K562 (cell line): ENCODE results near the gene NT5C. TPM values are rescaled to one million over a fixed set of nuclear protein-coding genes. Genes with fewer than 3 reads are reported as not detected.

Experiments
- CBFA2T2 ChIP-seq: fragments of 450-650 bp; conservative IDR thresholded peaks from 2 replicates; pipeline ENCODE4 v1.6.1; 2017; ENCODE audit warnings: mild to moderate bottlenecking
- CBX2 ChIP-seq: fragments of 200-600 bp; sonication (generic); IDR thresholded peaks from one replicate; pipeline ENCODE4 v1.6.1; 2012; ENCODE audit warnings: mild to moderate bottlenecking, low read length, inconsistent platforms; ENCODE audit not compliant: insufficient read depth, poor library complexity, severe bottlenecking
- CHCHD3 ChIP-seq: fragments of 250-450 bp; sonication (Bioruptor Pico); IDR thresholded peaks from 2 replicates; pipeline ENCODE4 v2.1.2; 2022; ENCODE audit warnings: mild to moderate bottlenecking
- ETV5 ChIP-seq: sonication (generic); formaldehyde crosslinking; IDR thresholded peaks from 2 replicates; pipeline ENCODE4 v1.4.0; 2020; ENCODE audit warnings: low read depth, mild to moderate bottlenecking, missing genetic modification reagents
- GTF2E2 ChIP-seq: fragments of 200-800 bp; sonication (Bioruptor generic); IDR thresholded peaks from 2 replicates; pipeline ENCODE4 v1.6.1; 2016; ENCODE audit warnings: missing genetic modification characterization, missing compliant biosample characterization
- GTF2F1 ChIP-seq: IDR thresholded peaks from 2 replicates; pipeline ENCODE4 v1.6.1; 2011; ENCODE audit warnings: low read depth, low read length, improper control_type of control experiment
- KAT2B ChIP-seq: IDR thresholded peaks from one replicate; pipeline ENCODE4 v1.6.1; 2012; ENCODE audit warnings: low read depth, mild to moderate bottlenecking, control low read depth, inconsistent platforms, low read length, moderate library complexity
- MAFK ChIP-seq: IDR thresholded peaks from 2 replicates; pipeline ENCODE4 v1.6.1; 2011; ENCODE audit warnings: low read length, improper control_type of control experiment
- MIER1 ChIP-seq: fragments of 450-650 bp; IDR thresholded peaks from 2 replicates; pipeline ENCODE4 v1.6.1; 2016; ENCODE audit warnings: antibody characterized with exemption, mild to moderate bottlenecking, low read depth
- NCOR1 ChIP-seq: fragments of 450-650 bp; IDR thresholded peaks from 2 replicates; pipeline ENCODE4 v1.6.1; 2016; ENCODE audit warnings: mild to moderate bottlenecking, moderate library complexity
- NFYB ChIP-seq: IDR thresholded peaks from 2 replicates; pipeline ENCODE4 v1.6.1; 2011; ENCODE audit warnings: mild to moderate bottlenecking, moderate library complexity; ENCODE audit not compliant: insufficient read length; ENCODE audit errors: extremely low read depth
- XRCC5 ChIP-seq: fragments of 200-400 bp; formaldehyde crosslinking; IDR thresholded peaks from 2 replicates; pipeline ENCODE4 v1.6.1; 2017; ENCODE audit warnings: low read depth, mild to moderate bottlenecking, low read length
- ZBED1 ChIP-seq: IDR thresholded peaks from 2 replicates; pipeline ENCODE4 v1.6.1; 2014
- ZFX ChIP-seq: sonication (generic); formaldehyde crosslinking; IDR thresholded peaks from 2 replicates; pipeline ENCODE4 v1.8.0; 2022; ENCODE audit warnings: mild to moderate bottlenecking, missing genetic modification reagents, moderate library complexity
- ZNF175 ChIP-seq: fragments of 200-800 bp; sonication (Bioruptor generic); IDR thresholded peaks from 2 replicates; pipeline ENCODE4 v1.6.1; 2016; ENCODE audit warnings: low read depth, mild to moderate bottlenecking, missing genetic modification characterization, missing compliant biosample characterization
- ZNF24 ChIP-seq: fragments of 450-650 bp; IDR thresholded peaks from 2 replicates; pipeline ENCODE4 v1.6.1; 2016
- ZNF263 ChIP-seq: sonication (generic); formaldehyde crosslinking; IDR thresholded peaks from 2 replicates; pipeline ENCODE4 v1.8.0; 2022; ENCODE audit warnings: mild to moderate bottlenecking, missing genetic modification reagents, borderline replicate concordance
- ZNF445 ChIP-seq: fragments of 250-450 bp; sonication (Bioruptor Pico); IDR thresholded peaks from 2 replicates; pipeline ENCODE4 v1.4.0; 2020; ENCODE audit warnings: low read depth, mild to moderate bottlenecking, moderate library complexity
- ZNF561 ChIP-seq: fragments of 450-650 bp; formaldehyde crosslinking; conservative IDR thresholded peaks from 2 replicates; pipeline ENCODE4 v1.4.0; 2020; ENCODE audit warnings: mild to moderate bottlenecking, moderate library complexity
- ZNF668 ChIP-seq: fragments of 250-450 bp; sonication (Bioruptor Pico); IDR thresholded peaks from 2 replicates; pipeline ENCODE4 v1.8.0; 2022; ENCODE audit warnings: mild to moderate bottlenecking, inconsistent platforms
- polyA plus RNA-seq, 8 experiments: library from polyadenylated mRNA; depleted of rRNA in 4 of 8; stranded (reverse) in 5 of 8; unstranded in 3 of 8; fragments of >200 nt; fragmentation: Nextera tagmentation in 2 of 8; fragmentation: Illumina TruSeq in 1 of 8; extraction: Ambion mirVana in 2 of 8; extraction: Trizol in 1 of 8; gene quantifications; 2 replicates each; pipeline versions ENCODE4 v1.2.1 to v1.2.3, GENCODE V29; 2011 to 2014; ENCODE audit warnings: inconsistent platforms in 1 of 8, missing spikeins in 1 of 8
- total RNA-seq, 7 experiments: library from RNA; depleted of rRNA in 6 of 7; stranded (reverse); fragments of >200 nt in 6 of 7; fragmentation: Illumina TruSeq in 2 of 7; extraction: Trizol in 2 of 7; gene quantifications; 2 replicates each; pipeline versions ENCODE4 v1.2.1 to v1.2.3, GENCODE V29; 2011 to 2021; ENCODE audit warnings: low replicate concordance in 1 of 7
- TF ChIP-seq, protein P1 (sequence below): sonication (generic); formaldehyde crosslinking; IDR thresholded peaks from 2 replicates; pipeline ENCODE4 v1.8.0; 2022; ENCODE audit warnings: mild to moderate bottlenecking, missing genetic modification reagents
- TF ChIP-seq, protein P2 (sequence below): fragments of 450-650 bp; IDR thresholded peaks from 2 replicates; pipeline ENCODE4 v1.7.0; 2016; ENCODE audit warnings: borderline replicate concordance
- TF ChIP-seq, protein P3 (sequence below): fragments of 250-450 bp; sonication (Bioruptor Pico); IDR thresholded peaks from 2 replicates; pipeline ENCODE4 v1.5.0; 2021
- TF ChIP-seq, protein P4 (sequence below), 2 experiments: fragments of 450-650 bp; conservative IDR thresholded peaks; 2 replicates each; pipeline ENCODE4 v1.6.1; 2017; ENCODE audit warnings: mild to moderate bottlenecking in 2 of 2, moderate library complexity in 2 of 2

NT5C gene
- total and polyA plus RNA-seq, 9 of the 15 experiments (the other 6 are each of a cell fraction or from before 2014, with no cell fraction given), result 2.9 to 205 (median 45.0) TPM

DNA sequence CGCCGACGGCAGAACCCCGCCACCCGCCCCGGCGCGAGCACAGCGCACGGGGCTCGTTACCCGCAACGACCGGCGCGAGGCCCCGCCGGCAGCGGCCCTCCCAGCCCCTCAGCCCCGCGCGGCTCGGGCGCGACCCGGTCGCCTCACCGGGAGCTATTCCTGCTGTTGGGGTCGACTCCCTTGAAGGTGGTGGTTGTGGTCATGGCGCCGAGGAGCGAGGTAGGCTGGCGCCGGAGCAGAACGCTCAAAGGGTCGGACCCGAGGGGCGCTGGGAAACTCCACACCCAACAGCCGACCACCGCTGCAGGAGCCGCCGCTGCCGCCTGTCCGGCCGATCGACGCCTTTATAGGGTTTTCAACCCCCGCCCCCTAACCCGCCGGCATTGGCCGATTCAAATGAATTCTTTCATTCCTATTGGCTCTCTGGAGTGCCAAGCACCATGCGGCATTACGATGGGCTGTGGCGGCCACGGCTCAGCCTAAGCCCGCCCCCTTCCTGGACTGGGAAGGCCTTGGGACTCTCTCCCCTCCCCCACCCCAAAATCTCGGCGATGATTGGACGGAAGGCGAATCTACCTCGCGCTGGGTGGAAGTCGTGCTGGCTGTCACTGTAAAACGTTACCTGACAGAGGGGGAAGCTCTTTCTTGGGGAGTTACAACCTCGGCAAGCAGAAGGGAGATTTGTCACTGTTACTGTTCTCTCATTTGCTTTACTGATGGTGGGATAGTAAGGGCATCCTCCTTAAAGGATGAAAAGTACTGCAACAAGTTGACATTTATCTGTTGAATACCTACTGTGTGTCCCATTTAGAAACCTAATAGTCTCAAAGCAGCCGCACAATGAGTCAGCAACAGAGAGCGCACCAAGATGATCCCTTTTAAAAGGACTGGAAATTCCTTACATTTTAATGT, 22.9 kb upstream of the NT5C start, which contains the start of gene JPT1 (continued):
- TF ChIP-seq GTF2F1 (peak; percentile 94), ETV5 (CRISPR knock-in tag) (0 out of 2 replicates have a peak, but pooled peaks have one; percentile 51), ZNF263 (no peak; the same call in none of the 2 replicates), MIER1 (no peak), ZNF445 (CRISPR knock-in tag) (no peak), MAFK (peak; percentile 57; the same call in 1 of the 2 replicates), ZFX (CRISPR knock-in tag) (peak; percentile 91), KAT2B (no peak), GTF2E2 (tag) (0 out of 2 replicates have a peak, but pooled peaks have one; percentile 42), NCOR1 (peak; percentile 19; the same call in 1 of the 2 replicates), CHCHD3 (CRISPR knock-in tag) (peak; percentile 75; the same call in 1 of the 2 replicates), NFYB (peak; percentile 71), XRCC5 (0 out of 2 replicates have a peak, but pooled peaks have one; percentile 11), ZNF561 (CRISPR knock-in tag) (no peak), CBFA2T2 (no peak), ZBED1 (0 out of 2 replicates have a peak, but pooled peaks have one; percentile 68), ZNF668 (CRISPR knock-in tag) (no peak), CBX2 (no peak), ZNF175 (CRISPR knock-in tag) (no peak), ZNF24 (peak; percentile 48; the same call in 1 of the 2 replicates)
- TF ChIP-seq, protein P1, sequence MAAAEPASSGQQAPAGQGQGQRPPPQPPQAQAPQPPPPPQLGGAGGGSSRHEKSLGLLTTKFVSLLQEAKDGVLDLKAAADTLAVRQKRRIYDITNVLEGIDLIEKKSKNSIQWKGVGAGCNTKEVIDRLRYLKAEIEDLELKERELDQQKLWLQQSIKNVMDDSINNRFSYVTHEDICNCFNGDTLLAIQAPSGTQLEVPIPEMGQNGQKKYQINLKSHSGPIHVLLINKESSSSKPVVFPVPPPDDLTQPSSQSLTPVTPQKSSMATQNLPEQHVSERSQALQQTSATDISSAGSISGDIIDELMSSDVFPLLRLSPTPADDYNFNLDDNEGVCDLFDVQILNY (CRISPR knock-in tag), result no peak
- TF ChIP-seq, protein P2, sequence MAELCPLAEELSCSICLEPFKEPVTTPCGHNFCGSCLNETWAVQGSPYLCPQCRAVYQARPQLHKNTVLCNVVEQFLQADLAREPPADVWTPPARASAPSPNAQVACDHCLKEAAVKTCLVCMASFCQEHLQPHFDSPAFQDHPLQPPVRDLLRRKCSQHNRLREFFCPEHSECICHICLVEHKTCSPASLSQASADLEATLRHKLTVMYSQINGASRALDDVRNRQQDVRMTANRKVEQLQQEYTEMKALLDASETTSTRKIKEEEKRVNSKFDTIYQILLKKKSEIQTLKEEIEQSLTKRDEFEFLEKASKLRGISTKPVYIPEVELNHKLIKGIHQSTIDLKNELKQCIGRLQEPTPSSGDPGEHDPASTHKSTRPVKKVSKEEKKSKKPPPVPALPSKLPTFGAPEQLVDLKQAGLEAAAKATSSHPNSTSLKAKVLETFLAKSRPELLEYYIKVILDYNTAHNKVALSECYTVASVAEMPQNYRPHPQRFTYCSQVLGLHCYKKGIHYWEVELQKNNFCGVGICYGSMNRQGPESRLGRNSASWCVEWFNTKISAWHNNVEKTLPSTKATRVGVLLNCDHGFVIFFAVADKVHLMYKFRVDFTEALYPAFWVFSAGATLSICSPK, result no peak
- TF ChIP-seq, protein P3, sequence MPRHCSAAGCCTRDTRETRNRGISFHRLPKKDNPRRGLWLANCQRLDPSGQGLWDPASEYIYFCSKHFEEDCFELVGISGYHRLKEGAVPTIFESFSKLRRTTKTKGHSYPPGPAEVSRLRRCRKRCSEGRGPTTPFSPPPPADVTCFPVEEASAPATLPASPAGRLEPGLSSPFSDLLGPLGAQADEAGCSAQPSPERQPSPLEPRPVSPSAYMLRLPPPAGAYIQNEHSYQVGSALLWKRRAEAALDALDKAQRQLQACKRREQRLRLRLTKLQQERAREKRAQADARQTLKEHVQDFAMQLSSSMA, result 0 out of 2 replicates have a peak, but pooled peaks have one; percentile 20
- TF ChIP-seq, protein P4, sequence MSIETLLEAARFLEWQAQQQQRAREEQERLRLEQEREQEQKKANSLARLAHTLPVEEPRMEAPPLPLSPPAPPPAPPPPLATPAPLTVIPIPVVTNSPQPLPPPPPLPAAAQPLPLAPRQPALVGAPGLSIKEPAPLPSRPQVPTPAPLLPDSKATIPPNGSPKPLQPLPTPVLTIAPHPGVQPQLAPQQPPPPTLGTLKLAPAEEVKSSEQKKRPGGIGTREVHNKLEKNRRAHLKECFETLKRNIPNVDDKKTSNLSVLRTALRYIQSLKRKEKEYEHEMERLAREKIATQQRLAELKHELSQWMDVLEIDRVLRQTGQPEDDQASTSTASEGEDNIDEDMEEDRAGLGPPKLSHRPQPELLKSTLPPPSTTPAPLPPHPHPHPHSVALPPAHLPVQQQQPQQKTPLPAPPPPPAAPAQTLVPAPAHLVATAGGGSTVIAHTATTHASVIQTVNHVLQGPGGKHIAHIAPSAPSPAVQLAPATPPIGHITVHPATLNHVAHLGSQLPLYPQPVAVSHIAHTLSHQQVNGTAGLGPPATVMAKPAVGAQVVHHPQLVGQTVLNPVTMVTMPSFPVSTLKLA (conservative IDR thresholded peaks at IDR 0.05), result peak; percentile 83 to 90
